HepG2 (cell line): ENCODE measurements around the gene RSKR. TPM values are rescaled to one million over a fixed set of nuclear protein-coding genes. Genes with fewer than 3 reads are reported as not detected.
A peak's percentile ranks its signal among the peaks of the same experiment; 100 is the strongest.

Source experiments
- AFF4 ChIP-seq: sonication (generic); formaldehyde crosslinking; IDR thresholded peaks from 2 replicates; pipeline ENCODE4 v1.4.0; 2020; ENCODE audit warnings: missing genetic modification reagents
- BCLAF1 ChIP-seq: fragments of 450-650 bp; IDR thresholded peaks from 2 replicates; pipeline ENCODE4 v1.6.1; 2017; ENCODE audit warnings: mild to moderate bottlenecking
- ETS1 ChIP-seq: sonication (generic); formaldehyde crosslinking; IDR thresholded peaks from 2 replicates; pipeline ENCODE4 v1.4.0; 2020; ENCODE audit warnings: missing genetic modification reagents
- KDM6A ChIP-seq: IDR thresholded peaks from 2 replicates; pipeline ENCODE4 v1.6.1; 2016; ENCODE audit warnings: low read depth
- MXD1 ChIP-seq: sonication (generic); formaldehyde crosslinking; IDR thresholded peaks from 2 replicates; pipeline ENCODE4 v1.4.0; 2020; ENCODE audit warnings: mild to moderate bottlenecking, missing genetic modification reagents
- NR0B2 ChIP-seq: sonication (generic); formaldehyde crosslinking; IDR thresholded peaks from 2 replicates; pipeline ENCODE4 v1.4.0; 2020; ENCODE audit warnings: mild to moderate bottlenecking, missing genetic modification reagents
- RBAK ChIP-seq: sonication (generic); formaldehyde crosslinking; IDR thresholded peaks from 2 replicates; pipeline ENCODE4 v1.5.1; 2020; ENCODE audit warnings: mild to moderate bottlenecking, missing genetic modification reagents
- REXO4 ChIP-seq: sonication (generic); formaldehyde crosslinking; IDR thresholded peaks from 2 replicates; pipeline ENCODE4 v1.8.0; 2022; ENCODE audit warnings: missing genetic modification reagents, mild to moderate bottlenecking, borderline replicate concordance
- TARDBP ChIP-seq: sonication (generic); formaldehyde crosslinking; IDR thresholded peaks from 2 replicates; pipeline ENCODE4 v1.8.0; 2022; ENCODE audit warnings: mild to moderate bottlenecking, missing genetic modification reagents
- THAP9 ChIP-seq: sonication (generic); formaldehyde crosslinking; IDR thresholded peaks from 2 replicates; pipeline ENCODE4; 2020; ENCODE audit warnings: missing genetic modification reagents, mild to moderate bottlenecking, borderline replicate concordance
- YEATS2 ChIP-seq: sonication (generic); formaldehyde crosslinking; IDR thresholded peaks from 2 replicates; pipeline ENCODE4 v1.4.0; 2020; ENCODE audit warnings: missing genetic modification reagents, borderline replicate concordance
- ZFP41 ChIP-seq: sonication (generic); formaldehyde crosslinking; IDR thresholded peaks from 2 replicates; pipeline ENCODE4 v1.4.0; 2020; ENCODE audit warnings: mild to moderate bottlenecking, missing genetic modification reagents, borderline replicate concordance
- ZNF18 ChIP-seq: sonication (generic); formaldehyde crosslinking; IDR thresholded peaks from 2 replicates; pipeline ENCODE4 v1.8.0; 2022; ENCODE audit warnings: mild to moderate bottlenecking, missing genetic modification reagents; ENCODE audit not compliant: insufficient replicate concordance
- ZNF780A ChIP-seq: sonication (generic); formaldehyde crosslinking; IDR thresholded peaks from 2 replicates; pipeline ENCODE4 v1.8.0; 2022; ENCODE audit warnings: mild to moderate bottlenecking, missing genetic modification reagents, moderate library complexity
- polyA plus RNA-seq, 8 experiments: library from polyadenylated mRNA; depleted of rRNA in 3 of 8; stranded (reverse) in 7 of 8; unstranded in 1 of 8; fragments of >200 nt; fragmentation: Illumina TruSeq in 4 of 8; extraction: Trizol in 4 of 8; gene quantifications; 2 replicates each; pipeline versions ENCODE4 v1.2.1 to v1.2.3, GENCODE V29; 2011 to 2016; ENCODE audit warnings: low read depth in 4 of 8, missing spikeins in 1 of 8, mixed read lengths in 1 of 8; ENCODE audit not compliant: insufficient read depth in 1 of 8
- total RNA-seq, 5 experiments: library from RNA; depleted of rRNA; stranded (reverse); fragments of >200 nt; fragmentation: Illumina TruSeq; extraction: Trizol; gene quantifications; 2 replicates each; pipeline ENCODE4 v1.2.3, GENCODE V29; 2016; ENCODE audit warnings: low read depth in 1 of 5

RSKR gene
- total and polyA plus RNA-seq, 2 of the 13 experiments (the other 11 are each of a cell fraction or from before 2014, with no cell fraction given): 5.0 to 10.4 TPM

GRCh38 chr17:28576758-28577465 is 37.1 kb downstream of the RSKR start, which contains the start of gene ALDOC (continued):
- no peak for TF ChIP-seq ETS1
- 0 out of 2 replicates have a peak, but pooled peaks have one; percentile 4 for TF ChIP-seq THAP9 (CRISPR knock-in tag)
- TF ChIP-seq MXD1 (CRISPR knock-in tag): no peak
- TF ChIP-seq KDM6A: no peak
- TF ChIP-seq YEATS2 (CRISPR knock-in tag): 0 out of 2 replicates have a peak, but pooled peaks have one; percentile 14
- TF ChIP-seq RBAK (CRISPR knock-in tag): 0 out of 2 replicates have a peak, but pooled peaks have one; percentile 52
- no peak for TF ChIP-seq ZNF780A
- no peak for TF ChIP-seq BCLAF1
- TF ChIP-seq TARDBP (CRISPR knock-in tag): peak; percentile 70
- TF ChIP-seq AFF4: no peak
- no peak for TF ChIP-seq ZFP41
- TF ChIP-seq REXO4 (CRISPR knock-in tag): no peak
- no peak for TF ChIP-seq ZNF18 (CRISPR knock-in tag)
- TF ChIP-seq NR0B2 (CRISPR knock-in tag): no peak
